Activated T-helper 1 cell treated with anti-CD3 and anti-CD28 coated beads, Interleukin-2, amount 50 U/mL, for 16 hours (primary cell): ENCODE results near the gene VANGL2.
"Not testable (repeated sequence)": the region's sequence is repeated elsewhere in the genome, so short reads cannot be mapped to it uniquely, and the experiment has no call there.

Experiments used
- DNase-seq, 2 donors: peaks; one replicate each; pipeline ENCODE4 v3.0.0-alpha.2; 2020; ENCODE audit warnings: low read depth in 1 of 2, low spot score in 1 of 2

Gene VANGL2

GRCh38 chr1:160370561-160371345, 29.6 kb upstream of the VANGL2 start:
- DNase-seq: no peak

GRCh38 chr1:160371346-160371631, 29.1 kb upstream of the VANGL2 start:
- no peak for DNase-seq

- DNase-seq: no peak
These were observed 28.6 kb upstream of the VANGL2 start for GRCh38 chr1:160371756-160372155.

GRCh38 chr1:160373696-160374095, 26.7 kb upstream of the VANGL2 start:
- no peak for DNase-seq

GRCh38 chr1:160374306-160375110, 25.9 kb upstream of the VANGL2 start:
- DNase-seq: no peak

- DNase-seq: no peak
These were observed 24.4 kb upstream of the VANGL2 start for GRCh38 chr1:160375788-160376524.

- DNase-seq: no peak
These were observed 23.7 kb upstream of the VANGL2 start for GRCh38 chr1:160376525-160377131.

- DNase-seq: no peak
These were observed 22.7 kb upstream of the VANGL2 start for GRCh38 chr1:160377585-160378206.

- not testable (repeated sequence) for DNase-seq
These were observed 15.6 kb upstream of the VANGL2 start for GRCh38 chr1:160384812-160385211.

GRCh38 chr1:160388406-160388805, 12.0 kb upstream of the VANGL2 start:
- not testable (repeated sequence) for DNase-seq

- DNase-seq: no peak
These were observed 5.7 kb upstream of the VANGL2 start for GRCh38 chr1:160394673-160395072.

- DNase-seq: no peak
These were observed 2.7 kb upstream of the VANGL2 start for GRCh38 chr1:160397651-160398050.

GRCh38 chr1:160398823-160399222, 1.5 kb upstream of the VANGL2 start:
- no peak for DNase-seq

GRCh38 chr1:160399544-160400222, 681 bp upstream of the VANGL2 start:
- no peak for DNase-seq

GRCh38 chr1:160400646-160401486, 502 bp downstream of the VANGL2 start:
- DNase-seq: no peak

- DNase-seq: no peak
These were observed 1.1 kb downstream of the VANGL2 start for GRCh38 chr1:160401487-160401805.

GRCh38 chr1:160402001-160402795, 1.8 kb downstream of the VANGL2 start:
- no peak for DNase-seq

GRCh38 chr1:160403244-160403643, 2.9 kb downstream of the VANGL2 start:
- DNase-seq: no peak

GRCh38 chr1:160404094-160404493, 3.7 kb downstream of the VANGL2 start:
- DNase-seq: no peak
